Measurements from ENCODE around the gene PEX11G. TPM values are rescaled to one million over a fixed set of nuclear protein-coding genes. Genes with fewer than 3 reads are reported as not detected.

PEX11G gene
- polyA plus RNA-seq, 1 donor = 4.0 TPM

- no peak for DNase-seq
These were observed 32.8 kb upstream of the PEX11G start for GRCh38 chr19:7521551-7522071.

- no peak for DNase-seq
These were observed 31.6 kb upstream of the PEX11G start for GRCh38 chr19:7520131-7521051.

- DNase-seq = no peak
These were observed 30.7 kb upstream of the PEX11G start for GRCh38 chr19:7519361-7520130.

- no peak for DNase-seq
These were observed 28.0 kb upstream of the PEX11G start for GRCh38 chr19:7516878-7517277.

- no peak for DNase-seq
These were observed 27.5 kb upstream of the PEX11G start for GRCh38 chr19:7516333-7516732.

GRCh38 chr19:7515645-7516151, 26.9 kb upstream of the PEX11G start, which contains the start of gene ZNF358:
TSS of gene ZNF358 (plus strand) at chr19:7516103. CDS start at chr19:7519243, 3,140 bp downstream.
- DNase-seq = peak; percentile 82

GRCh38 chr19:7515110-7515644, 26.3 kb upstream of the PEX11G start:
- no peak for DNase-seq

- no peak for DNase-seq
These were observed 25.2 kb upstream of the PEX11G start for GRCh38 chr19:7513809-7514642.

GRCh38 chr19:7512400-7512851, 23.6 kb upstream of the PEX11G start:
- no peak for DNase-seq

- no peak for DNase-seq
These were observed 20.8 kb upstream of the PEX11G start for GRCh38 chr19:7509625-7510024.

GRCh38 chr19:7507884-7508283, 19.0 kb upstream of the PEX11G start:
- no peak for DNase-seq

GRCh38 chr19:7506385-7507328, 17.8 kb upstream of the PEX11G start:
- no peak for DNase-seq

- no peak for DNase-seq
These were observed 17.0 kb upstream of the PEX11G start for GRCh38 chr19:7505682-7506384.

GRCh38 chr19:7505288-7505681, 16.4 kb upstream of the PEX11G start:
- no peak for DNase-seq

- DNase-seq = no peak
These were observed 15.8 kb upstream of the PEX11G start for GRCh38 chr19:7504684-7505083.

GRCh38 chr19:7502552-7502951, 13.7 kb upstream of the PEX11G start:
- DNase-seq = no peak

GRCh38 chr19:7500811-7501450, 12.1 kb upstream of the PEX11G start:
- DNase-seq = peak; percentile 57

- DNase-seq = no peak
These were observed 8.5 kb upstream of the PEX11G start for GRCh38 chr19:7497292-7497691.

- DNase-seq = no peak
These were observed 5.7 kb upstream of the PEX11G start for GRCh38 chr19:7494416-7495098.

All from hindlimb muscle (tissue), 1 donor.